HEK293T (cell line): ENCODE results near the gene CNNM2.
"Not testable (repeated sequence)": the region's sequence is repeated elsewhere in the genome, so short reads cannot be mapped to it uniquely, and the experiment has no call there.

Experiments
- CTCF ChIA-PET: fragments of 350-600 bp; formaldehyde crosslinking; extraction: SDS; loops from one replicate; lab custom pipeline; 2021; ENCODE audit warnings: antibody characterized with exemption, inconsistent platforms; lab: Yijun Ruan, JAX
- POLR2A ChIA-PET: fragments of 350-600 bp; formaldehyde crosslinking; extraction: SDS; loops from one replicate; lab custom pipeline; 2020; ENCODE audit warnings: antibody characterized with exemption, inconsistent platforms; lab: Yijun Ruan, JAX
- DNase-seq: peaks from one replicate; pipeline ENCODE4 v3.0.0; 2012; ENCODE audit warnings: mixed read lengths; ENCODE audit errors: extremely low spot score
- ARNT ChIP-seq: fragments of 450-650 bp; IDR thresholded peaks from 2 replicates; pipeline ENCODE4 v1.6.1; 2017; ENCODE audit warnings: mild to moderate bottlenecking
- BHLHE40 ChIP-seq: fragments of 450-650 bp; IDR thresholded peaks from 2 replicates; pipeline ENCODE4 v1.6.1; 2016; ENCODE audit warnings: mild to moderate bottlenecking, moderate library complexity, borderline replicate concordance
- CTBP1 ChIP-seq: fragments of 450-650 bp; IDR thresholded peaks from 2 replicates; pipeline ENCODE4 v1.6.1; 2016; ENCODE audit warnings: borderline replicate concordance
- ELF4 ChIP-seq: fragments of 450-650 bp; IDR thresholded peaks from 2 replicates; pipeline ENCODE4 v1.6.1; 2017; ENCODE audit warnings: antibody characterized with exemption
- FOXA1 ChIP-seq: fragments of 450-650 bp; IDR thresholded peaks from 2 replicates; pipeline ENCODE4 v1.6.1; 2016; ENCODE audit warnings: mild to moderate bottlenecking
- FOXK2 ChIP-seq: fragments of 450-650 bp; IDR thresholded peaks from 2 replicates; pipeline ENCODE4 v1.6.1; 2016; ENCODE audit warnings: mild to moderate bottlenecking
- FOXM1 ChIP-seq: fragments of 450-650 bp; IDR thresholded peaks from 2 replicates; pipeline ENCODE4 v1.6.1; 2017; ENCODE audit warnings: mild to moderate bottlenecking, borderline replicate concordance
- HDGF ChIP-seq: fragments of 450-650 bp; IDR thresholded peaks from 2 replicates; pipeline ENCODE4 v1.6.1; 2017; ENCODE audit warnings: antibody characterized with exemption, borderline replicate concordance
- L3MBTL2 ChIP-seq: fragments of 450-650 bp; conservative IDR thresholded peaks from 2 replicates; pipeline ENCODE4 v1.6.1; 2016; ENCODE audit warnings: mild to moderate bottlenecking
- LEF1 ChIP-seq: fragments of 450-650 bp; IDR thresholded peaks from 2 replicates; pipeline ENCODE4 v1.6.1; 2017; ENCODE audit warnings: mild to moderate bottlenecking, borderline replicate concordance
- NFRKB ChIP-seq: fragments of 450-650 bp; IDR thresholded peaks from 2 replicates; pipeline ENCODE4 v1.6.1; 2016; ENCODE audit warnings: mild to moderate bottlenecking, moderate library complexity
- PKNOX1 ChIP-seq: fragments of 450-650 bp; IDR thresholded peaks from 2 replicates; pipeline ENCODE4 v1.6.1; 2016
- SP1 ChIP-seq: fragments of 450-650 bp; IDR thresholded peaks from 2 replicates; pipeline ENCODE4 v1.6.1; 2017
- SUZ12 ChIP-seq: fragments of 450-650 bp; IDR thresholded peaks from 2 replicates; pipeline ENCODE4 v1.6.1; 2016; ENCODE audit warnings: mild to moderate bottlenecking
- TARDBP ChIP-seq: fragments of 450-650 bp; IDR thresholded peaks from 2 replicates; pipeline ENCODE4 v1.6.1; 2016
- ZNF384 ChIP-seq: fragments of 450-650 bp; IDR thresholded peaks from 2 replicates; pipeline ENCODE4 v1.6.1; 2016

The CNNM2 gene

GRCh38 chr10:103123282-103124024 is 205.4 kb downstream of the CNNM2 start:
- TF ChIP-seq HDGF (no peak), FOXK2 (no peak), NFRKB (no peak), FOXM1 (no peak), ZNF384 (no peak), LEF1 (no peak), FOXA1 (no peak), TARDBP (no peak), ARNT (no peak), CTBP1 (no peak), ELF4 (no peak), BHLHE40 (no peak), L3MBTL2 (no peak), PKNOX1 (no peak)
- ChIA-PET POLR2A (no interaction called here), CTCF (interaction anchor here (0.5 to 1.2 kb wide), 2 partner anchors 14 to 619 kb away, joined by 3 read pairs; no protein-coding TSS in a partner anchor)
- DNase-seq = no peak

- no peak for TF ChIP-seq BHLHE40
- TF ChIP-seq CTBP1 = no peak
- no peak for TF ChIP-seq TARDBP
- TF ChIP-seq FOXM1 = no peak
- no peak for TF ChIP-seq HDGF
- TF ChIP-seq PKNOX1 = no peak
- no peak for TF ChIP-seq ZNF384
- no peak for TF ChIP-seq NFRKB
- TF ChIP-seq FOXK2 = no peak
- TF ChIP-seq SUZ12 = no peak
- no peak for TF ChIP-seq ARNT
- TF ChIP-seq L3MBTL2 = no peak
- TF ChIP-seq ELF4 = no peak
- POLR2A ChIA-PET = no interaction called here
- DNase-seq = no peak
- CTCF ChIA-PET = interaction anchor here (0.7 to 1.2 kb wide), 2 partner anchors 15 to 535 kb away, joined by 3 read pairs; no protein-coding TSS in a partner anchor
Observed at GRCh38 chr10:103124420-103125096, 206.5 kb downstream of the CNNM2 start.

GRCh38 chr10:103125323-103126267 is 207.5 kb downstream of the CNNM2 start:
- POLR2A ChIA-PET = no interaction called here
- no peak for DNase-seq
- CTCF ChIA-PET = no interaction called here
- TF ChIP-seq NFRKB (no peak), ELF4 (no peak), L3MBTL2 (no peak)

GRCh38 chr10:103127241-103127640 is 209.1 kb downstream of the CNNM2 start:
- CTCF ChIA-PET = no interaction called here

GRCh38 chr10:103130180-103130579 is 212.1 kb downstream of the CNNM2 start:
- POLR2A ChIA-PET = not testable (repeated sequence)

More at GRCh38 chr10:103127241-103127640, 209.1 kb downstream of the CNNM2 start:
- no peak for DNase-seq
- POLR2A ChIA-PET = no interaction called here
- TF ChIP-seq SUZ12 (no peak), FOXM1 (no peak), NFRKB (no peak), ARNT (no peak), SP1 (no peak), HDGF (no peak), LEF1 (no peak), FOXK2 (no peak)

GRCh38 chr10:103130910-103131309 is 212.8 kb downstream of the CNNM2 start:
- TF ChIP-seq L3MBTL2 (no peak), SUZ12 (no peak), PKNOX1 (no peak), ARNT (no peak), BHLHE40 (no peak), CTBP1 (no peak), FOXA1 (no peak), LEF1 (no peak), SP1 (no peak), ELF4 (no peak), HDGF (no peak), FOXK2 (no peak), NFRKB (no peak), FOXM1 (no peak), TARDBP (no peak), ZNF384 (no peak)

More at GRCh38 chr10:103130180-103130579, 212.1 kb downstream of the CNNM2 start:
- DNase-seq, CTCF ChIA-PET: not testable (repeated sequence)

GRCh38 chr10:103135168-103135567 is 217.1 kb downstream of the CNNM2 start:
- POLR2A ChIA-PET, CTCF ChIA-PET, DNase-seq: not testable (repeated sequence)

More at GRCh38 chr10:103130910-103131309, 212.8 kb downstream of the CNNM2 start:
- ChIA-PET CTCF (no interaction called here), POLR2A (no interaction called here)
- no peak for DNase-seq
